Esophagus muscularis mucosa (tissue), 4 donors: ENCODE results near the gene ZNF653. TPM values are rescaled to one million over a fixed set of nuclear protein-coding genes. Genes with fewer than 3 reads are reported as not detected.

Source experiments
- DNase-seq: peaks from one replicate; pipeline ENCODE4 v3.0.0-alpha.2; 2017; ENCODE audit errors: extremely low spot score
- H3K27ac ChIP-seq, 4 donors: fragments of 200-600 bp; sonication (generic); replicated peaks in 1 of 4; 1 replicate in 3 of 4; 2 replicates in 1 of 4; pipeline ENCODE4 v1.5.1; 2016 to 2019; ENCODE audit warnings: mild to moderate bottlenecking in 1 of 4
- H3K27me3 ChIP-seq, 4 donors: fragments of 200-600 bp; sonication (generic); one replicate each; pipeline versions ENCODE4 v1.5.1 to v1.6.0; 2016 to 2019
- H3K36me3 ChIP-seq, 4 donors: fragments of 200-600 bp; sonication (generic); one replicate each; pipeline ENCODE4 v1.5.1; 2016 to 2019
- H3K4me1 ChIP-seq, 4 donors: fragments of 200-600 bp; sonication (generic); one replicate each; pipeline ENCODE4 v1.5.1; 2016 to 2019
- H3K4me3 ChIP-seq, 4 donors: fragments of 200-600 bp; sonication (generic); 1 replicate in 2 of 4; 2 replicates in 2 of 4; pipeline ENCODE4 v1.5.1; 2016 to 2019; ENCODE audit warnings: mild to moderate bottlenecking in 4 of 4, moderate library complexity in 1 of 4
- H3K9me3 ChIP-seq, 4 donors: fragments of 200-600 bp; sonication (generic); 1 replicate in 3 of 4; 2 replicates in 1 of 4; pipeline ENCODE4 v1.5.1; 2016 to 2019
- CTCF ChIP-seq, 3 experiments: fragments of 200-600 bp in 2 of 3; fragments of 450-650 bp in 1 of 3; sonication (generic) in 2 of 3; IDR thresholded peaks; one replicate each; pipeline ENCODE4 v1.5.1; 2017 to 2019; ENCODE audit warnings: antibody characterized with exemption in 3 of 3, mild to moderate bottlenecking in 2 of 3, moderate library complexity in 1 of 3
- EP300 ChIP-seq: sonication (generic); formaldehyde crosslinking; IDR thresholded peaks from one replicate; pipeline ENCODE4 v1.6.1; 2017; ENCODE audit warnings: antibody characterized with exemption
- POLR2A ChIP-seq: fragments of 450-650 bp; IDR thresholded peaks from one replicate; pipeline ENCODE4 v1.6.1; 2017; ENCODE audit warnings: antibody characterized with exemption, moderate library complexity, mild to moderate bottlenecking, low read depth
- POLR2AphosphoS5 ChIP-seq, 2 donors: sonication (generic); formaldehyde crosslinking; IDR thresholded peaks; one replicate each; pipeline ENCODE4 v1.6.1; 2017; ENCODE audit warnings: antibody characterized with exemption in 2 of 2
- WGBS: methylation state at CpG from one replicate; pipeline ENCODE4 v1.1.5; 2018; 5-methylcytosine and 5-hydroxymethylcytosine counted together
- intact Hi-C: fragments of 100-400 bp; cut with DNase I; formaldehyde crosslinking; loops from one replicate; pipeline ENCODE4 v1.15.1; 2023
- total RNA-seq, 4 donors: library from RNA; depleted of rRNA; stranded (reverse); fragments of >200 nt; gene quantifications; one replicate each; pipeline versions ENCODE4 v1.1.0 to v1.2.1, GENCODE V29; 2016

The ZNF653 gene
- total RNA-seq, 4 donors from 2014 or later, result 9.1 to 13.9 (median 9.4) TPM

DNA sequence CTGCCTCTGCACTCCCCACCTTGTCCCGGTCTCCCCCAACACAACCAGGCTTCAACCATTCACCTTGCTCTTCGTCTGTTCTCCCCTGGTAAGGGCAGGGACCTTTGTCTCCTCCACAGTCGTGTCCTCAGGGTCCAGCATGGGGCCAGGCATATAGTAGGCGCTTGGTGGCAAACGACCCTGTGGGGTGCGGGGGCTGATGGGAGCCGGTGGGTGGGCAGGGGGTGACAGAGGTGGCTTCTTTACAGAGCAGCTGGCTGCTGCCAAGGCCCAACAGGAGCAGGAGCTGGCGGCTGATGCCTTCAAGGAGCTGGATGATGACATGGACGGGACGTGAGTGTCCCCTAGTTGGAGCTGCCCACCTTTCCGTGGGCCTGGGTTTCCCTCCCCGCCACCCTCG lies 60.5 kb downstream of the ZNF653 start:
- no peaks in the 10 kb centered on the region for H3K4me1 ChIP-seq
- DNase-seq, result no peak
- no peak for TF ChIP-seq EP300
- TF ChIP-seq POLR2AphosphoS5 (IDR thresholded peaks at IDR 0.05), result no peak
- intact Hi-C loops, result loop anchor here (5.0 kb wide), 1 partner anchor 203 kb away; no protein-coding TSS in a partner anchor
- 86% methylated on average over 11 of the region's 13 CpGs for WGBS
- H3K36me3 ChIP-seq, result peaks cover 60 to 100% (median 97%) of the 10 kb centered on the region in 4 donors
- H3K27me3 ChIP-seq, result no peaks in the 10 kb centered on the region
- H3K9me3 ChIP-seq, result no peaks in the 10 kb centered on the region
- no peak overlapping the region for H3K4me3 ChIP-seq
- no peak overlapping the region for H3K27ac ChIP-seq

DNA sequence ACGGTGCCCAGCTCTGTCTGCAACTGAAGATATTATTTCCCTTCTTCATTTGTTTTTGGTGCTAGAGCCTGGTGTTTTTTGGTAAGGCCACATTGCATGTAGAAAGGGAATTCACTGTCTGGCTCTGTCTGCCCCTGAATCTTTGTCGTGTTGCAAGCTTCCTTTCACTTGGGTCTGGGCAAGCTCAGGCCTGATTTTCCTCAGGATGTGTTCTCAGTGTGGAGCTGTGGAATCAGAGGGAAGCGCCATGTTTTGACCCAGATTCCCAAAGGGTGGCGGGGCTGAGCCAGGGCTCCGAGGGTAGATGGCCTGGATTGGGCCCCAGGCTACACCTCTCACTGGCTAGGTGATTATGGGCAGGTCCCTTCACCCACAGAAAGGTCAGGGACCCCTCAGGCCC lies 61.6 kb downstream of the ZNF653 start:
- intact Hi-C loops, result no loop called here
- Histone ChIP-seq H3K27ac (no peak overlapping the region), H3K27me3 (no peaks in the 10 kb centered on the region), H3K36me3 (peaks cover 51 to 98% (median 98%) of the 10 kb centered on the region in 4 donors), H3K4me3 (no peak overlapping the region), H3K4me1 (no peaks in the 10 kb centered on the region), H3K9me3 (no peaks in the 10 kb centered on the region)
- no peak for TF ChIP-seq EP300
- 85% methylated on average over 4 of the region's 5 CpGs for WGBS
- no peak for DNase-seq

GRCh38 chr19:11437955-11438354 lies 67.7 kb downstream of the ZNF653 start:
- TF ChIP-seq EP300 (no peak), CTCF (IDR thresholded peaks at IDR 0.05) (no peak), POLR2AphosphoS5 (IDR thresholded peaks at IDR 0.05) (no peak), POLR2A (no peak)
- peaks cover 17 to 27% (median 20%) of the 10 kb centered on the region in 4 donors for H3K4me1 ChIP-seq
- peaks cover 35 to 66% (median 64%) of the 10 kb centered on the region in 4 donors for H3K36me3 ChIP-seq
- intact Hi-C loops, result loop anchor here (5.0 to 10.0 kb wide), 2 partner anchors 56 to 67 kb away; partner anchors contain the start of genes EPOR and ZNF653
- no peak overlapping the region for H3K27ac ChIP-seq
- no peaks in the 10 kb centered on the region for H3K9me3 ChIP-seq
- H3K27me3 ChIP-seq, result no peaks in the 10 kb centered on the region
- no peak for DNase-seq
- WGBS, result 91% methylated on average over 9 of the region's 9 CpGs
- H3K4me3 ChIP-seq, result no peak overlapping the region

GRCh38 chr19:11435833-11436313 lies 69.8 kb downstream of the ZNF653 start:
- TF ChIP-seq POLR2AphosphoS5 (IDR thresholded peaks at IDR 0.05) (no peak), EP300 (no peak), POLR2A (no peak), CTCF (IDR thresholded peaks at IDR 0.05) (no peak)
- WGBS, result 10% methylated on average over 4 of the region's 21 CpGs
- Histone ChIP-seq H3K27ac (peak overlapping the region; percentile 74 to 84 (median 80)), H3K4me1 (peaks cover 17 to 27% (median 20%) of the 10 kb centered on the region in 4 donors), H3K9me3 (no peaks in the 10 kb centered on the region), H3K36me3 (peaks cover 25 to 45% (median 43%) of the 10 kb centered on the region in 4 donors), H3K4me3 (peak overlapping the region; percentile 70 to 90 (median 76)), H3K27me3 (no peaks in the 10 kb centered on the region)
- no peak for DNase-seq
- intact Hi-C loops, result loop anchor here (5.0 to 10.0 kb wide), 2 partner anchors 54 to 69 kb away; partner anchors contain the start of genes EPOR and ZNF653

GRCh38 chr19:11435057-11435832 lies 70.4 kb downstream of the ZNF653 start, which contains the start of the genes ODAD3 and PRKCSH:
Gene ODAD3, minus strand, starts transcription at chr19:11435121. Its CDS starts 105 bp downstream, at chr19:11435016.
Gene PRKCSH, plus strand, starts transcription at chr19:11435635. Its CDS starts 483 bp downstream, at chr19:11436118.
- Histone ChIP-seq H3K9me3 (no peaks in the 10 kb centered on the region), H3K27me3 (no peaks in the 10 kb centered on the region), H3K36me3 (peaks cover 25 to 39% (median 37%) of the 10 kb centered on the region in 4 donors), H3K27ac (peak within 1 kb of the TSS; percentile 74 to 84 (median 80)), H3K4me3 (peak within 1 kb of the TSS; percentile 70 to 90 (median 76)), H3K4me1 (peaks cover 17 to 27% (median 20%) of the 10 kb centered on the region in 4 donors)
- TF ChIP-seq POLR2AphosphoS5 (IDR thresholded peaks at IDR 0.05), result peak; percentile 95
- no peak for TF ChIP-seq EP300
- no peak for TF ChIP-seq POLR2A
- TF ChIP-seq CTCF (IDR thresholded peaks at IDR 0.05), result peak; percentile 72 to 94 (median 94)
- 1% methylated on average over 37 of the region's 53 CpGs for WGBS
- peak; percentile 99 for DNase-seq
- intact Hi-C loops, result loop anchor here (5.0 to 10.0 kb wide), 2 partner anchors 53 to 70 kb away; partner anchors contain the start of genes EPOR and ZNF653
